Heart left ventricle (tissue), 13 donors: ENCODE results near the gene IFIH1.

ENCODE experiments used
- CTCF ChIP-seq, 12 donors: fragments of 200-600 bp; sonication (generic) in 4 of 12; IDR thresholded peaks; one replicate each; pipeline versions ENCODE4 v1.5.0 to v1.8.0; 2018 to 2022; ENCODE audit warnings: antibody characterized with exemption in 12 of 12, mild to moderate bottlenecking in 5 of 12
- POLR2A ChIP-seq, 2 donors: fragments of 450-650 bp; IDR thresholded peaks; one replicate each; pipeline ENCODE4 v1.6.1; 2017; ENCODE audit warnings: antibody characterized with exemption in 2 of 2, mild to moderate bottlenecking in 2 of 2, moderate library complexity in 2 of 2
- donor health status: ischemic (EF 13 %, LVEDD 7.1; RV severe dilation, severe dysfunction).
- donor health status: DM: no; HTN: yes; CAD: no.
- donor health status: DM: no; HTN: no; CAD: no.
- donor health status: ischemic (EF 25% LVEDD 6.9; RV normal size, moderate dysfunction).
- donor health status: ischemic (EF 25% LVEDD 5.7; RV mildly dilated, moderate dysfunction).
- donor health status: ischemic (EF 35%, LVEDD 5.7; RV mildly dilated, moderate dysfunction).
- donor health status: nonischemic (EF 11% LVEDD 7.7; RV severe dilation, severe dysfunction).
- donor health status: DM: yes; HTN: yes; CAD: no.
- donor health status: PGD.
- donor health status: ischemic (EF 29% LVEDD 5.4; RV normal size, mild dysfunction).
- donor health status: nonischemic (EF 23%, LVEDD 6.1; RV moderate dilation, normal function).

DNA sequence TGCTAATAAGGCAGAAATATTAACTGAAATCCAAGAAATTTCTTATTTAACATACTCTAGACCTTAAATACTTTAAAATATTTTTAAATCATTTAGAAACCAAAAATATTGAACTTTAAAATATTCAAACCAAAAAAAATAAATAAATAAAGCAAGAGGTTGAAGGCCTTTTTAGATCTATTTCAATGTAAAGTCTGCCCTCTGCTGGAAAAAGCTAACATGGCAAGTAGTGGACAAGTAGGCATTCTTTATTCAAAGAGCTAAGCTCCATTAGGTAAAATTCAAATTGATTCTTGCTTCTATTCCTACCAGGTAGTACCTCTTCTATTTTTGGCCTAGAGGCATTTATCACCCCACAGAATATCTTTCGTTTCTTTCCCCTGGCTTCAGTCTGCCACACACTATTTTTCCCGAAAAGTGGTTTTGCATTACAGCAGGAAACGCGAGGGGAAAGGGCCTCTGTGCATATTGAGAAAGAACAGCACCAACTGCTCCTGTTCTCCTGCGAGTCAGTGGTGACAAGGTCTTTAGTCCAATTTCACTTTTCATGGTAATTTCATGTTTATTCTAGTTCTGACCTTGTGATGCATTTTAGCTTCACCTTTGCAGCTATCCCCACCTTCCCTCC is 20.4 kb downstream of the IFIH1 start:
- TF ChIP-seq CTCF (IDR thresholded peaks at IDR 0.05) = peak; percentile 78 to 95 (median 85)
- TF ChIP-seq POLR2A (IDR thresholded peaks at IDR 0.05) = no peak
